OCI-LY7 (cell line): ENCODE data around the gene EIF3K. TPM values are rescaled to one million over a fixed set of nuclear protein-coding genes. Genes with fewer than 3 reads are reported as not detected.

Source experiments
- BruUV-seq: library from RNA; stranded (reverse); fragments of 400-500 nt; replicated peaks from 2 replicates; lab custom pipeline; 2021; lab: Mats Ljungman, UMichigan
- CTCF ChIA-PET: fragments of 300-600 bp; sonication (Branson Sonifier 250); formaldehyde crosslinking; loops from one replicate; lab custom pipeline; 2022; ENCODE audit warnings: antibody characterized with exemption; ENCODE audit not compliant: unreplicated experiment; lab: Charles Lee
- POLR2A ChIA-PET: fragments of 300-600 bp; sonication (Branson Sonifier 250); formaldehyde crosslinking; loops from one replicate; lab custom pipeline; 2022; ENCODE audit warnings: antibody characterized with exemption; lab: Charles Lee
- DNase-seq: peaks from one replicate; pipeline ENCODE4 v3.0.0-alpha.2; 2015; ENCODE audit warnings: low spot score
- H2AFZ ChIP-seq: fragments of 200-600 bp; sonication (generic), shearing (Covaris generic); 2 replicates; pipeline ENCODE4 v1.6.1; 2014; ENCODE audit warnings: mild to moderate bottlenecking, antibody characterized with exemption, low read length, moderate library complexity
- H3K27ac ChIP-seq: fragments of 200-600 bp; sonication (generic); 2 replicates; pipeline ENCODE4 v1.5.1; 2014; ENCODE audit warnings: mixed run types, low read depth, mild to moderate bottlenecking, moderate library complexity, low read length, inconsistent platforms; ENCODE audit not compliant: poor library complexity, severe bottlenecking
- H3K36me3 ChIP-seq: fragments of 200-600 bp; sonication (generic); 2 replicates; pipeline ENCODE4 v1.6.1; 2014; ENCODE audit warnings: mild to moderate bottlenecking, antibody characterized with exemption, low read length, moderate library complexity, mixed read lengths; ENCODE audit not compliant: insufficient read depth
- H3K4me1 ChIP-seq: fragments of 200-600 bp; sonication (generic); 2 replicates; pipeline ENCODE4 v1.5.1; 2014; ENCODE audit warnings: mild to moderate bottlenecking, low read length; ENCODE audit not compliant: insufficient read depth, poor library complexity, severe bottlenecking
- H3K4me2 ChIP-seq: fragments of 200-600 bp; sonication (generic); 2 replicates; pipeline ENCODE4 v1.6.1; 2014; ENCODE audit warnings: mild to moderate bottlenecking, low read length
- H3K4me3 ChIP-seq: fragments of 200-600 bp; sonication (generic); 2 replicates; pipeline ENCODE4 v1.5.1; 2014; ENCODE audit warnings: mild to moderate bottlenecking, low read depth, low read length; ENCODE audit not compliant: poor library complexity, severe bottlenecking
- H3K79me2 ChIP-seq: fragments of 200-600 bp; sonication (generic); 2 replicates; pipeline ENCODE4 v1.6.1; 2016; ENCODE audit warnings: low read depth, mild to moderate bottlenecking, low read length, moderate library complexity, mixed read lengths; ENCODE audit not compliant: insufficient read depth
- H3K9me2 ChIP-seq: fragments of 200-600 bp; sonication (generic); 2 replicates; pipeline ENCODE4 v1.6.1; 2016; ENCODE audit warnings: mild to moderate bottlenecking, low read length, mixed read lengths; ENCODE audit not compliant: insufficient read depth
- H3K9me3 ChIP-seq: fragments of 200-600 bp; sonication (generic); 2 replicates; pipeline ENCODE4 v1.6.1; 2014; ENCODE audit warnings: mild to moderate bottlenecking, mixed run types, low read length, mixed read lengths
- H4K20me1 ChIP-seq: fragments of 200-600 bp; sonication (generic); 2 replicates; pipeline ENCODE4 v1.6.1; 2014; ENCODE audit warnings: mild to moderate bottlenecking, antibody characterized with exemption, low read length, moderate library complexity, mixed read lengths; ENCODE audit not compliant: insufficient read depth
- EZH2phosphoT487 ChIP-seq: fragments of 200-600 bp; sonication (generic); IDR thresholded peaks from 2 replicates; pipeline ENCODE4 v1.6.1; 2018; ENCODE audit warnings: low read depth, borderline replicate concordance, mild to moderate bottlenecking, mixed run types, antibody characterized with exemption, low read length, moderate library complexity, mixed read lengths
- intact Hi-C: fragments of 100-400 bp; cut with micrococcal nuclease; formaldehyde crosslinking; loops from one replicate; pipeline ENCODE4 v1.10.0; 2022; ENCODE audit not compliant: unreplicated experiment
- total RNA-seq, 2 experiments: library from RNA; depleted of rRNA in 1 of 2; stranded (reverse); fragments of >200 nt in 1 of 2; shearing (Covaris generic) in 1 of 2; gene quantifications; 2 replicates each; pipeline ENCODE4 v1.2.3, GENCODE V29; 2014 to 2022
- TF ChIP-seq, protein P1 (sequence below): fragments of 200-600 bp; sonication (generic); conservative IDR thresholded peaks from 2 replicates; pipeline ENCODE4 v1.5.1; 2014; ENCODE audit warnings: mild to moderate bottlenecking, antibody characterized with exemption, low read length, moderate library complexity, mixed read lengths

EIF3K gene
- total RNA-seq, 2 experiments from 2014 or later = 321 to 364 TPM

DNA sequence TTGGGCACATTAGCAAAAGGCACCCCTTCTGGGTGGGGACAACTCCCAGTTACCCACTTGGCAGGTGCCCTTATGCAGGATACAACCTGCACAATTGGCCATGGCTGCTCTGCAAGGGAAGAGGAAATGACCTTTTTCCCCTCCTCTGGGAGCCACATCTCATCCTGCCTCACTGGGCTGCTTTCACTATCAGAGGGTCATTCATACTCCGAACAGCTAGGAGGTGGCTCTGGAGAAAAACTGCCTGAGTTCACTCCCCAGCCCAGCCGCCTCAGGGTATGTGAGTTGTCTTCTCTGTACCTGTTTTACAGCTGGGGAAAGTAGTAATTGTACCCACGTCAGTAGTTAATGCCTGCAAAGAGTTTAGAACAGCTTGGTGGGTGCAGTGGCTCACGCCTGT, 21.4 kb downstream of the EIF3K start:
- POLR2A ChIA-PET = no interaction called here
- Histone ChIP-seq H3K9me2 (no peaks in the 10 kb centered on the region), H3K36me3 (peaks cover 18% of the 10 kb centered on the region; the same call in 1 of the 2 replicates), H3K79me2 (no peaks in the 10 kb centered on the region), H3K4me2 (no peak overlapping the region), H3K27ac (no peak overlapping the region), H2AFZ (no peak overlapping the region), H3K4me3 (no peak overlapping the region), H3K4me1 (peaks cover 12% of the 10 kb centered on the region), H3K9me3 (no peaks in the 10 kb centered on the region), H4K20me1 (no peaks in the 10 kb centered on the region)
- CTCF ChIA-PET = no interaction called here
- TF ChIP-seq EZH2phosphoT487 = no peak
- TF ChIP-seq, protein P1, sequence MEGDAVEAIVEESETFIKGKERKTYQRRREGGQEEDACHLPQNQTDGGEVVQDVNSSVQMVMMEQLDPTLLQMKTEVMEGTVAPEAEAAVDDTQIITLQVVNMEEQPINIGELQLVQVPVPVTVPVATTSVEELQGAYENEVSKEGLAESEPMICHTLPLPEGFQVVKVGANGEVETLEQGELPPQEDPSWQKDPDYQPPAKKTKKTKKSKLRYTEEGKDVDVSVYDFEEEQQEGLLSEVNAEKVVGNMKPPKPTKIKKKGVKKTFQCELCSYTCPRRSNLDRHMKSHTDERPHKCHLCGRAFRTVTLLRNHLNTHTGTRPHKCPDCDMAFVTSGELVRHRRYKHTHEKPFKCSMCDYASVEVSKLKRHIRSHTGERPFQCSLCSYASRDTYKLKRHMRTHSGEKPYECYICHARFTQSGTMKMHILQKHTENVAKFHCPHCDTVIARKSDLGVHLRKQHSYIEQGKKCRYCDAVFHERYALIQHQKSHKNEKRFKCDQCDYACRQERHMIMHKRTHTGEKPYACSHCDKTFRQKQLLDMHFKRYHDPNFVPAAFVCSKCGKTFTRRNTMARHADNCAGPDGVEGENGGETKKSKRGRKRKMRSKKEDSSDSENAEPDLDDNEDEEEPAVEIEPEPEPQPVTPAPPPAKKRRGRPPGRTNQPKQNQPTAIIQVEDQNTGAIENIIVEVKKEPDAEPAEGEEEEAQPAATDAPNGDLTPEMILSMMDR = no peak
- no TSS peak for BruUV-seq
- intact Hi-C loops = no loop called here
- no peak for DNase-seq

DNA sequence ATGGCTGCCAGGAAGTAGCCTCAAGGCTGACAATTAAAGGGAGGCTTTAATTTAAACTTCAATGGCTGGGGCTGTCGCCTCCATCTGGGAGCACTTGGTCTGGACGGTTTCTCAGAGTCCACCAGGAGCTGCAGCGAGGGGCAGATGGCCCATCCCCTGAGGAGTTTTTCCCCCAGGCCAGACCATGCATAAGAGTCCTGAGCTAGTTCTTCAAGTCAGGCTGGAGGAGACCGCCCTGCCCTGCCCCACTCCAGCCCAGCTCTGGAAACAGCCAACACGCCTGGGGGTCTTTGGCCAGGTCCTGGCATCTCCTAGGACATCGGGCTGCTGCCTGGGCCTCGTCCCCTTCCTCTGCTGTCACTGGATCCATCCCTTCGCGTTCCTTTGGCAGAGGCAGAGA, 23.2 kb downstream of the EIF3K start:
- Histone ChIP-seq H3K4me3 (no peak overlapping the region), H3K4me2 (no peak overlapping the region), H3K36me3 (0 out of 2 replicates have a peak, but pooled peaks cover under 1% of the 10 kb centered on the region), H4K20me1 (no peaks in the 10 kb centered on the region), H3K9me2 (no peaks in the 10 kb centered on the region), H3K27ac (no peak overlapping the region), H2AFZ (no peak overlapping the region), H3K4me1 (peaks cover 1% of the 10 kb centered on the region), H3K9me3 (no peaks in the 10 kb centered on the region), H3K79me2 (no peaks in the 10 kb centered on the region)
- ChIA-PET POLR2A (interaction anchor here (0.6 kb wide), 1 partner anchor 258 kb away, joined by 3 read pairs; no protein-coding TSS in a partner anchor), CTCF (no interaction called here)
- intact Hi-C loops = no loop called here
- no peak for DNase-seq
- no TSS peak for BruUV-seq
- TF ChIP-seq EZH2phosphoT487 = no peak
- TF ChIP-seq, protein P1 = no peak

DNA sequence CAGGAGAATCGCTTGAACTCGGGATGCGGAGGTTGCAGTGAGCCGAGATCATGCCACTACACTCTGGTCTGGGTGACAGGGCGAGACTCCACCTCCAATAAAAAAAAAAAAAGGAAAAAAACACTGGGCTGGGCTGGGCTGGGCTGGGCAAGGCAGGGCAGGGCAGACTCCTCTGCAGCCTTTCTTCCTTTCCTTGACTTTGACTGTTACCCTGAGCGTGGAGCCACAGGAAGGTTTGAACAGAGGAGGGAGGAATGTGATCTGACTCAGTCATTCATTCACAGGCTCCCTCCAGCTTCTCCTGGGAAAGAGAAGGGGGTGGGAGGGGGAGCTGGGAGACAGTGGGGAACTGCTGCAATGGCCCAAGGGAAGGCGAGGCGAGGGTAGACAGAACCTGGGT, 25.7 kb downstream of the EIF3K start:
- H3K27ac ChIP-seq = no peak overlapping the region
- H3K36me3 ChIP-seq = no peaks in the 10 kb centered on the region
- no peak for TF ChIP-seq EZH2phosphoT487
- TF ChIP-seq, protein P1 = no peak
- DNase-seq = no peak
- H3K4me3 ChIP-seq = no peak overlapping the region
- intact Hi-C loops = no loop called here
- H4K20me1 ChIP-seq = peaks cover 12% of the 10 kb centered on the region
- H3K4me2 ChIP-seq = no peak overlapping the region
- ChIA-PET CTCF (no interaction called here), POLR2A (interaction anchor here (0.6 kb wide), 1 partner anchor 25 kb away, joined by 3 read pairs; no protein-coding TSS in a partner anchor)
- H3K79me2 ChIP-seq = peaks cover 21% of the 10 kb centered on the region
- no peaks in the 10 kb centered on the region for H3K9me3 ChIP-seq
- BruUV-seq = no TSS peak
- no peak overlapping the region for H2AFZ ChIP-seq
- no peaks in the 10 kb centered on the region for H3K9me2 ChIP-seq
- peaks cover 9% of the 10 kb centered on the region for H3K4me1 ChIP-seq
